ENCODE data around the gene SRXN1.
A peak's percentile ranks its signal among the peaks of the same experiment; 100 is the strongest.

SRXN1 gene

DNA sequence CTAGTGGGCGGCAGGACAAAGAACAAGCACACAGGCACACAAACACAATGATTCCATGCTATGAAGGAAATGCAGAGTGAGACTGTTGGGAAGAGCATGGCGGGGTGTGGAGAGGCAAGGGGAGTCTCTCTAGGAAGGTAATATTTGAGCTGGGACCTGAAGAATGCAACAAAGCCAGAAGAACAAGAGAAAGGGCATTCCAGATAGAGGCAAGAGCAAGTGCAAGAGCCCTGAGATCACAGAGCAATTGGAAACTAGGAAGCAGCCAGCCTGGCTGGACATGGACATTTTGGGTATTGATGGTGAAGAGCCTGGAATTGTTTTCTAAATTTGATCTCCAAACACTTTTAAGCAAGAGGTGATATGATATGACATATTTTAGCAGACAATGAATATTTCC lies 15.4 kb downstream of the SRXN1 start:
- DNase-seq = no peak

DNA sequence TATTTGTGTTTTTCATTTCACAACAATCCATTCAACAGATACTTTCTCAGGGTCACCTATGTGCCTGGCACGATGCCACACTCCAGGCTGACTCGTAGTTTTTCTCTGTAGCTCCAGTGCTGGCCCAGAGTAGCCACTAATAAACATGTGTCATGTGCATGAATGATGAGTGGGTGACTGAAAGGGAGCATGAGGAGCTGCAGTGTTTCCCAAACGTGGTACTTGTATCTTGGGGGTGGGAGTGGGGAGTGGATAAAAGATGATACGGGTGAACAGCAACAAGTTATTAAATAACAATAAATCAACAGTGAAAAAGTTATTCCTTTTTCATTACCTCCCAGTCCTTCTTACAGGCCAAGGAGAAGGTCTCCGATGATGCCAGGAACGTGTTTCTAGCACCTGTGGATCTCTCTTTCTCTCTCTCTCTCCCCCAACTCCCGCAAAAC lies 17.1 kb downstream of the SRXN1 start:
- DNase-seq = peak in 1 of 56 donors; percentile 16

DNA sequence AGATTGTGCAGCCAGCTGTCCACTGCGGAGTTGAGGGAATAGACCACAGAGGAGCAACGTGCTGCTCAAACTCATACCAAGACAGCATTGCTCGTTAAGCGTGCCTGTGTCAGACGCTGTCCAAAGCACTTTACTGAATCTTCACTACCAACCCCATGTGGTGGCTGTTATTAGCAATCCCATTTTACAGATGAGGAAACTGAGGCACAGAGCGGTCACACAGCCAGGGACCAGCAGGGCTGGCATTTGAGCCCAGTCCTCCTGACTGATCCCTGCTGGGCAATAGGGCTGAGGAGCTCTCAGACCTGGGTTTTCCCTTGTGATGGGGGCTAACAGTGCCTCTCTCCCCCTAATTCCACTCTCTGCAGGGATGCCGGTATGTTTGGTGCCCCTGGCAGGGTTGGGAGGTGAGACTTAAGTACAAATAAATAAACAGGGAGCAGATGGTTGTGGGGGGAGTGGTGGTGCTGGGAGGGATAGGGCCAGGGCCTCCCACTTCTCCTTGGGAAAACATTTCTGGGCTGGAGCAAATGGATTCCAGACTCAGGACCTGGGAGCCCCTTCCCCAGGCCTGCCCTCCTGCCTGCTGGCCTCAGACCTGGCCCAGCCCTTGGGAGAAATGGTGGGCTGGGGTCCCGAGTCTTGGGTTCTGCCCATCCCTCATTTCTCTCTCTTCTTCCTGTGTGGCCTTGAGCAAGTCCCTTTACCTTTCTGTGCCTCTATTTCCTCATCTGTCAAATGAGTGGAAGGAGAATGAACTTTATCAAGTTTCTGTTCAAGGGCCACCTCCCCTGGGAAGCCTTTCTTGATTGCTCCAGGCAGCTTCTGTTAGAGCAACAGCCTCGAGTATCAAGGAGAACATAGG lies 17.7 kb downstream of the SRXN1 start:
- DNase-seq = no peak

DNA sequence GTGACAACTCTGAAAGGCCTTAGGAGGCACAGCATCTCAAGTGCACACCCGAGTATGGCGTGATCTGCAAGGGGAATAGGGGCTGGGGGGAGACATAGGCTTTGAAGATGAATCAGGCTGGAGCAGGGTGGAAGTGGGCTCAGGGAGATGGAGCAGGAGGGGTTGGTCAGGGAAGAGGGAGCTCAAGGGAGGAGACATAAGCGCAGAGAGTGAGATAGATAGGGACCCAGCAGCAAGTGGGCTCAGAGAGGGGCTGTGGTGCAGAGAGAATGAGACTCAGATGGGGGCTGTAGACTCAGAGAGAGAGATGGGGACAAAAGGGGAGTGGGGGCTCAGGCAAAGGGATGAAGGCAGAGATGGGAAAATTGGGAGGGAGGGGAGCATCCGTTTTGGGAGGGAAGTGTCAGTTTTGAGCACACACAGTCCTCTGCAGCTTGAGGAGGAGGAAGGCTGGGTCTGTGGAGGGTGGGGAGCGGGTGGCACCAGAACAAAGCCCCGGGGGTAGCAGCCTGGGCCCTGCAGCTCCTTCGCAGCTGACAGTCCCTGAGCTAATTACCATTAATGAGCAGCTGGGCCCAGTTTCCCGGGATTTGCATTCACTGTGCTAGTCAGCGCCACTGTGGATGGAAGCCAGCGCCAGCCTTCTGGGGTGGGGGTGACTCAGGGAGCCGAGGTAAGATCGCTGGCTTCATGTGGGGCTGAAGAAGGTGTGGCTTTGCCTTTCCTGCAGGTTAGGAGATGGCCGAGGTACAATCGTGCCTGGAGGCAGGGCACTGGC lies 18.7 kb downstream of the SRXN1 start:
- peak in 40 of 56 donors; percentile 3 to 65 (median 26) for DNase-seq

DNA sequence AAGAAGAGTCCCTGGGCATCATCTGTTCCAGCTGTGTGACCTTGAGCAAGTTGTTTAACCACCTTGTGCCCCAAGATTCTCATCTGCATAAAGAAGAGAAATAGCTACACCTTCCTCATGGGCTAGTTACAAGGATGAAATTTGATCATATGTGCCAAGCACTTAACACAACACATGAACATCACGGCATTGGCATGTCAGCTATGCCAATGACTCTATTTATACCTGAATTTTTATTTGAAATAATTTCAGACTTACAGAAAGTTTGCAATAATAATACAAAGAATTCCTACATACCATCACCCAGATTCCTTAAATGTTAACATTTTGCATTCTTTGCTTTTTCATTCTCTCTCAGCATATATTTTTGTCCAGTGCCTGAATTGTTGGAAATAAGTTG lies 21.9 kb downstream of the SRXN1 start:
- DNase-seq = no peak

DNA sequence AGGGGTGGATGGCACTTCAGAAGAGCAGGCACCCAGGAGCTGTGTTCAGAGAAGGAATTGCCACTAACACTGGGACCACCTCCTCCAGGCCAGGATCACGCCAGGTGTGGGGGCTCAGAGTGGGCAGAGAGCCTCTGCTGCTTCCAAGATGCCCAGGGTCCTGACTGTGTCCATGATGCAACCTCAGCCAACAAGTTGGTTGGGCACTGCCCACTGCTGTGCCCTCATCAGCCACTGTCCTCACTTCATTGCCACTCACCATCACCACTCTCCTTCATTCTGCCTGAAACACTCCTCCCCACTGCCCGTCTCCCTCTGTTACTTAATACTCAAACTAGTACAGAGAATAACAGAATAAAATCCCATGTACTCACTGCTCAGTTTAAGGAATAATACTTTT lies 26.4 kb downstream of the SRXN1 start:
- DNase-seq = no peak

DNA sequence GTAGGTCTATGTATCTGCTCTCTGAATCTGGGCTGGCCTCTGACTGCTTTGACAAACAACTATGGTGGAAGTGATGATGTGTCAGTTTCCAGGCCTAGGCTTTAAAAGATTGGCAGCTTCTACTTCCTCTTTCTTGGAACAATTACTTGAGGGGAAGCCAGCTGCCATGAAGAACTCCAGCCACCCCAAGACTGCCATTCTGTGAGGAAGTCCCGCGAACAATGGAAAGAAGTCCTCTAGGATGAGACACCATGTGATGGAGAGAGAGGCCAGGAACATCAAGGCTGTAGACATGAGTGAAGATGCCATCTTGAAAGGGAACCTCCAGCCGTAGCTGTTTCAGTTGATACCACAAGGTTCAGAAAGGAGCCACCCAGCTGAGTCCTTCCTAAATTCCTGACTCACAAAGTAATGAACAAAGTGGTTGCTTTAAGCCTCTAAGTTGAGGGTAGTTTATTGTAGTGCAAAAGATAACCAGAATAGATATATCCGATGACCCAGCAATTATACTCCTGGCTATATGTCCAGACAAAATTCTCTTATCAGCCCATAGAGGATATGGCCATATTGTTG lies 27.6 kb downstream of the SRXN1 start:
- DNase-seq = no peak

DNA sequence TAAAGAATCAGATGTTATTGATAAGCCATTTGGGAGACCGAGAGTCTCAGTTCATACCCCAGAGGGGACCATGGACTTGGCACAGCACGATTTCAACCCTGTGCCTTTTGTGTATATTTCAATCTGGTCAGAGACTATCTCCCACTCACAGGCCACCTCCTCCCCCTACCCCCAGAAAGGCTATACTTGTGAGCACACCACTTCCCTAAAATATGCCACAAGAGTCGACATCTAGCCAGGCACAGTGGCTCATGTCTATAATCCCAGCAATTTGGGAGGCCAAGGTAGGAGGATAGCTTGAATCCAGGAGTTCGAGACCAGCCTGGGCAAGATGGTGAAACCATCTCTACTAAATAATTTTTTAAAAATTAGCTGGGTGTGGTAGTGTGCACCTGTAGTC lies 29.3 kb downstream of the SRXN1 start:
- no peak for DNase-seq

DNA sequence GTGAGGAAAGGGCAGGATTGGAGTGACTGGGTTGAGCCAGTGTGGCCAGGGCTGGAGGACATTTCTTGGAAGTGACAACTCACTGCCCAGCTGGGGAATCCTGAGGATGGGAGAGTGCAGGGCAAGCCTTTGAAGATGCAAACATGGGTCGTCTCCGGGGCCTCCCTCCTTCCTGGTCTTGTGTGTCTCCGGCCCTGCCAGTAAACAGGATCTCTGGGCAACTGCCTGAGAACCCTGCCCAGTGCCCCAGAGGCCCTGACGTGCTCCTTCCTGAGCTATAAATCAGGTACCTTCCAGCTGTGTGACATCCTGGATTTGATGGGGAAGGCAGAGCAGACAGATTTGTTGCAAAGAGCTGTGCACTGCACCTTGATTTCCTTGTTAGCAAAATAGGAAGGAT lies 30.0 kb downstream of the SRXN1 start:
- DNase-seq = no peak

DNA sequence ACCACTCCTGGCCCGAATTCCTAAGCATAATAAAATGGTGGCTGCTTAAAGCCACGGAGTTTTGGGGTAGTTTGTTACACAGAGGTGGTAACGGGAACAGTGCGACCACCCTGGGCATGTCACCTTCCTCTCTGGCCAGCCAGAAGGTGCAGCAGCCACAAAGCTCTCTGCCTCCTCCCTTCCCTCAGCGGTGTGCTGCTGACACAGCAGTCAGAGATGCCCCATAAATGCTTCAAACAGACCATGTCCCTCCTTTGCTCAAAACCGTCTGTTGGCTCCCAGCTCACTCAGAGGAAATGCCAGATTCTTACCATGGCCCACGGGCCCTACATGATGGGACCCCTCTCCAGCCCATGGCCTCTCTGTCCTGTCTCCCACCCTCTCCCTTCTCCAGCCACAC lies 30.8 kb downstream of the SRXN1 start:
- DNase-seq = no peak

DNA sequence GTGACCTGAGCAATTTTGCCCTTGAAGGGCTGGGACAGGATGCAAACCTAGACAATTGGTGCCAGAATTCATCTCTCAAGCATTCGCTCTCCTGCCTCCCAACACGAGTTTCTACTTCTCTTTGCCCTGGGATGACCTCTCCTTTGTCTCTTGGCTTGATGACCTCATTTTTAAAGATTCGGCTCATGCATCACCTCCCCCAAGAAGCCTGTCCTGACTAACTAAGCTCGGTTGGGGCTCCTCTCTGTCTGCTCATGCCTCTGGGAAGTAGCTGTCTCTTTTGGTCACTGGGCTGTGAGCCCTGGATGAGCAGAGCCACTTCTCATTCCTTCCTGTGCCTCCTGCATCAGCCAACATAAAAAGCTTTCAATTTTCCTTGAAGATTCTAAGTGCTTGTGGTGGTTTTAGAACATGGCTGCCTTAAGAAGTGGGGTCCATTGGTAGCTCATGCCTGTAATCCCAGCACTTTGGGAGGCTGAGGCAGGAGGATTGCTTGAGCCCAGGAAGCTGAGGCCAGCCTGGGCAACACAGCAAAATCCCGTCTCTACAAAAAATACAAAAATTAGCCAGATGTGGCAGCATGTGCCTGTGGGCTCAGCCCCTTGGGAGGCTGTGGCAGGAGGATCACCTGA lies 31.8 kb downstream of the SRXN1 start:
- no peak for DNase-seq

DNA sequence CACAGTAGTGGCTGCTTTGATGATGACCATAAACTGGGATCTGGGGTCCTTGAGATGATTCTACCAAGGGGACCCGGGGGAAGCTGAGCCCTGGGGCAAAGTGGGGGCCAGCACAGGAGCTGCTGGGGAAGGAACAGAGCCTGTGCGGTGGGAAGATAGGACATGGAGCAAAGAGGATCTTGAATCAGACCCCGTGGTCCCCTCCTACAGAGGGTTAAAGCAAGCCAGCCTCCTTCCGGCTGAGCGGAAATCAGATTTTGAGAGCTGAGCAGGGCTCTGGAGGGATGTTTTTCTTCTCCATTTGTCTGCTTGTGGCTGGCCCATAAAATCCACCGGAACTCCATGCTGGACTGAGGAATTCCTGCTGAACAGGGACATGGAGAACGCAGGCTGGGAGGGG lies 32.8 kb downstream of the SRXN1 start:
- DNase-seq = no peak

DNA sequence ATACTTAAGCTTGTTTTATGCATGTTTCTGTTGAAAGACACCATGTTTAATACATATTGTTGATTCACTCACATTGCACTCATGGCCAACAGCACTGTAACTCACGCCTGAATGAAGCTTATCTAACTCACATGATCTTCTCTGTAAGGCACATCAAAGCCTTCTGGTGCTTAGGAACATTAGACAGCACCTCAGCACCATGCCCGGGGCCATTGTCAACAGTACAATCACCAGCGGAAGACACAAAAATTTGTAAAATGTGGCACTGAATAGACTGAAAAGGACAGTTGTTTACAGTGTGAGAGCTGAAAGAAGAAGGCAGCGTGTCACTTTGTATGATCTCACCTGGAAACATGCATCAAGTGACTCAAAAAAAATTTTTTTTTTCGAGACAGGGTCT lies 34.0 kb downstream of the SRXN1 start:
- DNase-seq = no peak

DNA sequence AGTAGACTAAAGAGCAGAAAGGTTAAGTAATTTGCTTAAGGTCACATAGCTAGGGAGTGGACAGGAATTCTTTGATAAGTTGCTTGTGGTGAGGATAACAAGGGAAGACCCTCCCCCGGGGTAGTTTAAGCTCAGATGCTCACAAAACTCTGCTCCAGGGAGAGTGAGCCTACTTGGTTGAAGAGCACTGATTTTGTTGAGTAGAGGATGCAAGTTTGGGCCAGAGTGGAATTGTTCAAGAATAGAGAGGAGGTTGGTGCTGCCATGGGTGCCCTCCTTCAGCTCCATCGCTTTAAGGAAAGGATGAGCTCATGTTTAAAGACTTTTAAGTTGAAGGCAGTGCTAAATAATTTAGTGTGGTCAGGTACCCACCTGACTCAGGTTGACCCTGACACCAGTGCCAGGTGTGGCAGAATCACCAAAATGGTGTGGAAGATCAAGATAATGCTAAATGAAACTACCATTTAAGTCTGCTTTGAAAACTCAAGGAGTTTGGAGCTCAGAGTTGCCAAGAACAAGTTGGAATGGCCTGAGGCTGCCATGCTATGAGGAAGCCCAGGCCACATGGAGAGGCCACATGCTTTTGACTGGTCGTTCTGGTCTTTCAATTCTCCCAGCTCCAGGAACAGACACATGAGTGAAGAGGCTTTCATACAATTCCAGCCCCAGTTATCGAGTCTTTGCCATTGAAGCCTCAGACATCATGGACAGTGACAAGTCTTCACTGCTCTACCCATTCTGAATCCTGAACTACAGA lies 34.9 kb downstream of the SRXN1 start:
- no peak for DNase-seq

DNA sequence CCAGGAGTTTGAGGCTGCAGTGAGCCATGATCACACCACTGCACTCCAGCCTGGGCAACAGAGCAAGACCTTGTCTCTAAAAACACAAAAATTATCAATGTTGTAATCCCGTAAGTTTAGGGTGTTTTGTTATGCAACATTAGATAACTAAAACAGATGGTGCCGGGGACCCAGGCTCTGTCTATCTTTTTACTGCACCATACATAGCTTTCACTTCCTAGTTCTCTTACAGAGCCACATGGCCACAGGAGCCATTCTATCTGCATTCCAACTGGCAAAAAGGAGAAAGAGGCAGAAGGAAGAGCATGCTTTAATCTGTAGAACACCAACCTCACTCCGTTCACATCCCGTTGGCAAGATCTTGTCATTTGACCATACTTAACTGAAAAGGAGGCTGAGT lies 37.5 kb downstream of the SRXN1 start:
- DNase-seq = no peak

DNA sequence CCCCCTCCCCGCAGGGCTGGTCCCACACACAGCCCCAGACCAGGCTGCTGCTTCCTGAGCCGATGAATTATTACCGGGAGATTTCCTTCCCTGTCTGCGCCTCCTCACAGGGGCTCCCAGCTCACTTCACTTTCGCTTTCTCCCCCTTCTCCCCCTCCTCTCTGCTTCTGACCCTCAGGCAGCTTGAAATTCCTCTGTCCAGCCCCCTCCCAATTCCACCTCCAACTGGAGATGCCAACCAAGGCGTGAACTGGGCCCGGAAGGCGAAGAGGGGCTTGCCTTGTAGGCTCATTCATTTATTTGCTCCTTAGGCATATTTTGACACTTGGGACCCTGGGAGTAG lies 41.2 kb downstream of the SRXN1 start:
- DNase-seq = no peak

DNA sequence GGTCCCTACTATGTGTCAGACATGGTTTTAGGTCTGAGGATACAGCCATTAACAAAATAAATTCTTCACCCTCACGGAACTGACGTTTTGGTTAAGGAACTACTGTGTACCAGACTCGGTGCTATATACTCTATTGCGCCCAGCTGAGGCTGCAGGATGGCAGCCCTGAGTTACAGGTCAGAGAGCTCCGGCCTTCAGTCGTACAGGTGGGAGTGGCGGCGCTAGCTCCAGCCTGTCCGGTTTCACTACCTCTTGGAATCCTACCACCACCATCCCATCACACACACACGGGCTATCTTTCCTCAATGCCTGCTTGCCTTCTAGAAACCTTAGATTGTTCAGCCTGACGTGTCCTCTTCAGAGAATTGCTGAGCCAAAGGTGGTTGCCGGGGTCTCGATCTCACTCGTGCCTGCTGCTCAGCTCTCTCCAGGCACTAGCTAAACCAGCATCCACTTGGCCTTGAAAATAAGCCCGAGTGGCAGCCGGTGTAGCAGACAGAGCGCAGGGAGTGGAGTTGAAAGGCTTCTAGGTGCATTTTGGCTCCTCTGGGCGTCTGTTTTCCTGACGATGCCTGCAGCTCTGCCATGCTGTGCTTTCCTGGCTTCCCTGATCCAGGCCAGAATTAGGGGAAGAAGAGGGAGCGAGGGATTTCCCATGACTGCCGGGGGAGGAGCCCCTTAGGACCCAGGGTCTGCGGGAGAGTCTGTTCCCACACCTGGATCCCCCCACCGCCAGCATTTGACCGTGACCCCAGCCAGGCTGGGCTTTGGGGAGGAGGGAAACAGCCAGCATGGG lies 41.8 kb downstream of the SRXN1 start:
- DNase-seq = no peak

DNA sequence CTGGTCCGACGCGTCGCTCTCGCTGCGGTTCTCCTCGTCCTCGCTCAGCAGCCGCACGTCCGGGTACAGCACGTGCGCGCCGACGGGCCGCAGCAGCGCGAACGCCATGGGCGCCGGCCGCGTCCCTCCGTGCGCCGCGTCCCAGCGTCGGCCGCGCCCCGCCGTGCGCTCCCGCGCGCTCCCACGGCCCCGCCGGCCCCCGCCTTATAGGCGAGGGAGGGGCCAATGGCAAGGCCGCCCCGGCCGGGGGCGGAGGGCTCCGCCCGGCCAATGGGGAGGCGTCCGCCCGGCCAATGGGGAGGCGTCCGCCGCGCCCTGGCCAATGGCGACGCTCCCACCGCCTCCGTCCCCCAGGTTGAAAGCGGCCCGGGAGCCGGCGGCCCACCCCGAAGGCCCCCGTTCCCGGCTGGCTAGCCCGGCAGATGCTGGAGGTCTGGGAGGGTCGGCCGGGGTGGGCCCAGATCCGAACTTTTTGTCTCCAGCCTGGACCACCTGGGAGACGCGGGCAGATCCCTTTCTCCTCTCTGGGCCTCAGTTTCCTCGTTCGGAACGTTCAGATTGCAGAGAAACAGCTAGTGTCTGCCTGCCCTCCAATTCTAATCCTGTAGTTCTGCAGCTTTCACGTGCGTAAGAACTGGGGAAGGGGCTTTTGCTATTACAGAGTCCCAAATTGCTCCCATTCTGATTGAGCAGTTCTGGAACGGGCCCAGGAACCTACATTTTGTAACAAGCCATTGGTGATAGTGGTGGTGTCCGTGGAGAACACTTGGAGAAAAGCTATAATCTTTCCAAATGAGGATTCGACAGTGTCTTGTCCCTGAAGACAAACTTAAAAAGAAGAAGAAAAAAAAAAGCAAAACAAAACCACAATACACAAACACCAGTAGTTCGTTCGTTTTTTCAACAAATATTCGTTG lies 42.6 kb downstream of the SRXN1 start, which contains the start of gene TCF15:
TSS of gene TCF15 (minus strand) at position 180 of the 917 bp plus-strand sequence. CDS start at position 108, 72 bp downstream.
- peak in 1 of 56 donors; percentile 10 for DNase-seq

DNA sequence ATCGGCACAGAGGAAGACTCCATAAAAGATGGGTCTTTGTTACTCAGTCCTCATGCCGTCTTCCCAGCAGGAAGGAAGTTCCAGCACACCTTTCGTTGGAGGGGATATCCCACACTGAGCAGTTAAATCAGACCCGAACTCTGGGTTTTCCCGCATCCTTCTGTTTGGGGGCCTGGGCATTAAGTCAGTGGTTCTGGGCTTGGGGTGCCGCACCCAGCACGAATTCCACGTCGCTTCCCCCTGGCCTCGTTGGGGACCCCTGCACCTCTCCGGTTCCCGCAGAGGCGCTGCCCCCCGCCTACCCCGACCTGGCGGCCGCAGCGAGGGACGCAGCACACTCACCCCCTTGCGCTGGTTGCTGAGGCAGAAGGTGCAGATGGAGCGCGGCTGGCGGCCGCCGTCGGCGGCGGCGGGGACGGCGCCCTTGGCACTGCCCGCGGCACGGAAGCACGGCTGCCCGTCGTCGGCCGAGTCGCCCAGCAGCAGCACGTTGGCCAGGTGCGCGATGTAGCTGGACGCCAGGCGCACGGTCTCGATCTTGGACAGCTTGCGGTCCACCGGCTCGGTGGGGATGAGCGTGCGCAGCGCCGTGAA lies 43.5 kb downstream of the SRXN1 start:
- DNase-seq = no peak

All from nucleus accumbens (tissue), 56 donors.